ENCODE data around the gene TDRD7. TPM values are rescaled to one million over a fixed set of nuclear protein-coding genes. Genes with fewer than 3 reads are reported as not detected.

TDRD7 gene
- total and polyA plus RNA-seq, 2 of the 8 experiments (the other 6 are each of a cell fraction or from before 2014, with no cell fraction given) = 1.2 to 2.3 TPM

DNA sequence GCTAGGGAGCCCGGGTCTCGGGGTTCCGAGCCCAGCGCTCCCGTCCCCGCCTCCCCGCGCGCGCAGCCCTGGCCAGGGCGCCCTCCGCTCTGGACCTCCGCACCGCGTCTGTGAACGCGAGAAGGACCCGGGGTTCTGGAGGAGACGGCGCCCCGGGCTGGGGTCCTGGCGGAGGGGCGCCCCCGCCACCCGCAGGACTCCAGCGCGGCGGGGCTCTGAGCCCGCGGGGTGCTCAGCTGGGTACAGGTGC is 90.0 kb downstream of the TDRD7 start:
- H4K20me1 ChIP-seq (replicated peaks in 1 of 2; ENCODE audit: control insufficient read depth in 1 of 2, insufficient read depth in 2 of 2, low read length in 2 of 2) = no peaks in the 10 kb centered on the region
- no peak overlapping the region for H2BK15ac ChIP-seq (ENCODE audit: low read length)
- no peak overlapping the region for H2AFZ ChIP-seq (ENCODE audit: low read length)
- H3K79me1 ChIP-seq (ENCODE audit: low read depth, low read length) = no peaks in the 10 kb centered on the region
- no peak overlapping the region for H2BK12ac ChIP-seq (ENCODE audit: low read depth, low read length)
- H3K4me2 ChIP-seq (ENCODE audit: insufficient read depth in 1 of 2, low read depth in 2 of 2, low read length in 2 of 2) = peak overlapping the region; percentile 93 to 98
- H4K91ac ChIP-seq (replicated peaks; ENCODE audit: insufficient read length, low read length) = no peak overlapping the region
- H3K27me3 ChIP-seq (replicated peaks in 1 of 4; ENCODE audit: control insufficient read depth in 3 of 4, extremely low read depth in 1 of 4, insufficient read depth in 3 of 4, low read length in 3 of 4) = peaks cover 39 to 60% (median 50%) of the 10 kb centered on the region in 4 experiments
- no peak overlapping the region for H4K8ac ChIP-seq (ENCODE audit: extremely low read depth, insufficient read depth, low read length)
- no peak for FAIRE-seq
- no peak overlapping the region for H2BK5ac ChIP-seq (ENCODE audit: low read depth, low read length)
- no peak overlapping the region for H3K23ac ChIP-seq (ENCODE audit: insufficient read length)
- H3K18ac ChIP-seq (ENCODE audit: extremely low read depth, low read length) = no peak overlapping the region
- no peak overlapping the region for H3K27ac ChIP-seq (ENCODE audit: low read depth, low read length)
- 4% methylated on average over 30 of the region's 30 CpGs; no CpG with 5 or more reads in 1 of the 2 experiments for WGBS, 2 experiments (ENCODE audit: extremely low coverage in 1 of 2, insufficient coverage in 1 of 2, insufficient read length in 1 of 2, insufficient replicate concordance in 2 of 2, low coverage in 1 of 2, low lambda C conversion rate in 2 of 2, missing lambda C conversion rate in 1 of 2)
- CTCF ChIA-PET (ENCODE audit: partially characterized antibody) = interaction anchor here (1.0 to 6.0 kb wide), 14 partner anchors 9 to 96 kb away, joined by 3 to 53 read pairs (median 10); no protein-coding TSS in a partner anchor
- H3K14ac ChIP-seq (ENCODE audit: insufficient read length) = no peak overlapping the region
- peak overlapping the region; percentile 38 to 69 (median 57) for H3K4me3 ChIP-seq (ENCODE audit: extremely low read depth in 1 of 4, insufficient read depth in 2 of 4, low read depth in 3 of 4, low read length in 4 of 4)
- no peak overlapping the region for H2BK120ac ChIP-seq (replicated peaks; ENCODE audit: low read depth, low read length)
- H3K4me1 ChIP-seq (replicated peaks in 1 of 4; ENCODE audit: control insufficient read depth in 3 of 4, insufficient read depth in 4 of 4, low read length in 3 of 4) = peaks cover 0 to 6% (median 5%) of the 10 kb centered on the region in 4 experiments; a peak in 5 of 7 replicates
- POLR2A ChIA-PET (ENCODE audit: partially characterized antibody) = interaction anchor here (1.0 to 2.0 kb wide), 4 partner anchors 26 to 92 kb away, joined by 3 to 6 read pairs (median 4); no protein-coding TSS in a partner anchor
- no peak overlapping the region for H2BK20ac ChIP-seq (ENCODE audit: low read length)
- no peak overlapping the region for H3K9ac ChIP-seq (replicated peaks in 1 of 4; ENCODE audit: extremely low read depth in 1 of 4, low read depth in 3 of 4, low read length in 3 of 4)
- H2AK5ac ChIP-seq (ENCODE audit: low read depth, low read length) = no peak overlapping the region
- H4K5ac ChIP-seq (ENCODE audit: insufficient read length, low read depth, low read length) = no peak overlapping the region
- peaks cover 0 to 10% of the 10 kb centered on the region in 2 experiments; a peak in 1 of 4 replicates for H3K9me3 ChIP-seq (ENCODE audit: insufficient read depth in 2 of 2, low read depth in 1 of 2, low read length in 1 of 2)
- no peaks in the 10 kb centered on the region for H3K36me3 ChIP-seq (ENCODE audit: control insufficient read depth in 2 of 4, insufficient read depth in 4 of 4, low read length in 3 of 4)
- H3K56ac ChIP-seq (replicated peaks; ENCODE audit: insufficient read length, low read depth, low read length) = no peak overlapping the region
- H3K79me2 ChIP-seq (ENCODE audit: control insufficient read depth in 1 of 2, insufficient read depth in 2 of 2, low read length in 2 of 2) = no peaks in the 10 kb centered on the region
- peaks cover 15% of the 10 kb centered on the region for H3K23me2 ChIP-seq (ENCODE audit: low read depth, low read length)
- no peak overlapping the region for H3K4ac ChIP-seq (replicated peaks; ENCODE audit: insufficient read length, low read depth, low read length)
- no peak for DNase-seq (ENCODE audit: low read depth in 1 of 2, low spot score in 2 of 2)
- TF ChIP-seq CBX5 (IDR thresholded peaks at IDR 0.05; ENCODE audit: low read depth, low read length) (no peak), HDAC6 (IDR thresholded peaks at IDR 0.05; ENCODE audit: low read depth, low read length) (no peak), BCL11A (IDR thresholded peaks at IDR 0.05; ENCODE audit: low read depth in 2 of 2, low read length in 2 of 2) (no peak), POLR2A (IDR thresholded peaks at IDR 0.05; ENCODE audit: control extremely low read depth in 1 of 2, low read depth in 2 of 2, low read length in 2 of 2) (no peak), KDM5A (IDR thresholded peaks at IDR 0.05; ENCODE audit: low read length) (no peak), ASH2L (IDR thresholded peaks at IDR 0.05; ENCODE audit: low read length) (no peak), RBBP5 (IDR thresholded peaks at IDR 0.05; ENCODE audit: borderline replicate concordance, low read depth, low read length) (no peak; the same call in 1 of the 2 replicates), SP2 (IDR thresholded peaks at IDR 0.05; ENCODE audit: low read length) (no peak), TAF1 (IDR thresholded peaks at IDR 0.05; ENCODE audit: low read depth, low read length) (no peak), GTF2F1 (IDR thresholded peaks at IDR 0.05; ENCODE audit: borderline replicate concordance, low read depth, low read length) (no peak), EZH2 (IDR thresholded peaks at IDR 0.05; ENCODE audit: low read depth, low read length, severe bottlenecking) (no peak)
- TF ChIP-seq, protein P1, sequence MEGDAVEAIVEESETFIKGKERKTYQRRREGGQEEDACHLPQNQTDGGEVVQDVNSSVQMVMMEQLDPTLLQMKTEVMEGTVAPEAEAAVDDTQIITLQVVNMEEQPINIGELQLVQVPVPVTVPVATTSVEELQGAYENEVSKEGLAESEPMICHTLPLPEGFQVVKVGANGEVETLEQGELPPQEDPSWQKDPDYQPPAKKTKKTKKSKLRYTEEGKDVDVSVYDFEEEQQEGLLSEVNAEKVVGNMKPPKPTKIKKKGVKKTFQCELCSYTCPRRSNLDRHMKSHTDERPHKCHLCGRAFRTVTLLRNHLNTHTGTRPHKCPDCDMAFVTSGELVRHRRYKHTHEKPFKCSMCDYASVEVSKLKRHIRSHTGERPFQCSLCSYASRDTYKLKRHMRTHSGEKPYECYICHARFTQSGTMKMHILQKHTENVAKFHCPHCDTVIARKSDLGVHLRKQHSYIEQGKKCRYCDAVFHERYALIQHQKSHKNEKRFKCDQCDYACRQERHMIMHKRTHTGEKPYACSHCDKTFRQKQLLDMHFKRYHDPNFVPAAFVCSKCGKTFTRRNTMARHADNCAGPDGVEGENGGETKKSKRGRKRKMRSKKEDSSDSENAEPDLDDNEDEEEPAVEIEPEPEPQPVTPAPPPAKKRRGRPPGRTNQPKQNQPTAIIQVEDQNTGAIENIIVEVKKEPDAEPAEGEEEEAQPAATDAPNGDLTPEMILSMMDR (IDR thresholded peaks at IDR 0.05; ENCODE audit: control extremely low read depth in 1 of 3, insufficient read depth in 1 of 3, low read depth in 1 of 3, low read length in 3 of 3) = no peak

Measured in H1 (cell line).